GM23248 (cell line): ENCODE data around the gene CES2. TPM values are rescaled to one million over a fixed set of nuclear protein-coding genes. Genes with fewer than 3 reads are reported as not detected.

Source experiments
- DNase-seq: peaks from one replicate; pipeline ENCODE4 v3.0.0-alpha.2; 2015
- H2AFZ ChIP-seq: fragments of 200-600 bp; sonication (generic); 2 replicates; pipeline ENCODE4 v1.6.1; 2016; ENCODE audit warnings: antibody characterized with exemption
- H3F3A ChIP-seq: fragments of 200-600 bp; sonication (generic); 2 replicates; pipeline ENCODE4 v1.6.1; 2016; ENCODE audit warnings: mild to moderate bottlenecking, antibody characterized with exemption, mixed run types; ENCODE audit not compliant: insufficient read depth
- H3K27ac ChIP-seq: fragments of 200-600 bp; sonication (generic); 2 replicates; pipeline ENCODE4 v1.5.1; 2016; ENCODE audit warnings: mild to moderate bottlenecking
- H3K27me3 ChIP-seq: fragments of 200-600 bp; sonication (generic); replicated peaks from 2 replicates; pipeline ENCODE4 v1.6.1; 2016; ENCODE audit warnings: mild to moderate bottlenecking; ENCODE audit not compliant: insufficient read depth
- H3K36me3 ChIP-seq: fragments of 200-600 bp; sonication (generic); 2 replicates; pipeline ENCODE4 v1.6.1; 2016; ENCODE audit warnings: low read depth, mild to moderate bottlenecking
- H3K4me1 ChIP-seq: fragments of 200-600 bp; sonication (generic); 2 replicates; pipeline ENCODE4 v1.6.1; 2016; ENCODE audit warnings: mild to moderate bottlenecking; ENCODE audit not compliant: insufficient read depth
- H3K4me2 ChIP-seq: fragments of 200-600 bp; sonication (generic); one replicate; pipeline ENCODE4 v1.6.1; 2016; ENCODE audit warnings: mild to moderate bottlenecking; ENCODE audit not compliant: unreplicated experiment
- H3K4me3 ChIP-seq: fragments of 200-600 bp; sonication (generic); 2 replicates; pipeline ENCODE4 v1.5.1; 2016; ENCODE audit warnings: mild to moderate bottlenecking
- H3K79me2 ChIP-seq: fragments of 200-600 bp; sonication (generic); 2 replicates; pipeline ENCODE4 v1.6.1; 2016; ENCODE audit warnings: mild to moderate bottlenecking; ENCODE audit not compliant: insufficient read depth
- H3K9ac ChIP-seq: fragments of 200-600 bp; sonication (generic); 2 replicates; pipeline ENCODE4 v1.6.1; 2016; ENCODE audit warnings: mild to moderate bottlenecking
- H3K9me2 ChIP-seq: fragments of 200-600 bp; sonication (generic); 2 replicates; pipeline ENCODE4 v1.6.1; 2016; ENCODE audit warnings: mixed run types, mild to moderate bottlenecking, moderate library complexity; ENCODE audit not compliant: insufficient read depth
- H3K9me3 ChIP-seq: fragments of 200-600 bp; sonication (generic); one replicate; pipeline ENCODE4 v1.6.1; 2017; ENCODE audit warnings: low read depth
- H4K20me1 ChIP-seq: fragments of 200-600 bp; sonication (generic); 2 replicates; pipeline ENCODE4 v1.6.0; 2016; ENCODE audit not compliant: insufficient read depth
- EZH2 ChIP-seq: fragments of 200-600 bp; sonication (generic); IDR thresholded peaks from 2 replicates; pipeline ENCODE4 v1.6.1; 2018; ENCODE audit warnings: antibody characterized with exemption, mild to moderate bottlenecking; ENCODE audit not compliant: insufficient read depth, poor library complexity, severe bottlenecking
- EZH2phosphoT487 ChIP-seq: fragments of 200-600 bp; sonication (generic); IDR thresholded peaks from 2 replicates; pipeline ENCODE4 v1.6.1; 2018; ENCODE audit warnings: antibody characterized with exemption, moderate library complexity, mild to moderate bottlenecking, low read depth; ENCODE audit not compliant: insufficient read depth
- WGBS, 2 experiments: methylation state at CpG; one replicate each; pipeline ENCODE4 v1.1.6; 2015 to 2017; ENCODE audit warnings: low lambda C conversion rate in 2 of 2, low coverage in 1 of 2; ENCODE audit errors: missing lambda C conversion rate in 2 of 2; 5-methylcytosine and 5-hydroxymethylcytosine counted together
- in situ Hi-C: fragments of 300-500 bp; cut with MboI; formaldehyde crosslinking; loops from 2 replicates; pipeline ENCODE4 v1.15.0; 2020
- polyA plus RNA-seq: library from polyadenylated mRNA; unstranded; fragments of >200 nt; fragmentation: Nextera tagmentation; extraction: Ambion mirVana; gene quantifications from 2 replicates; pipeline ENCODE4 v1.2.1, GENCODE V29; 2016
- total RNA-seq: library from RNA; depleted of rRNA; stranded (reverse); fragments of >200 nt; shearing (Covaris generic); gene quantifications from 2 replicates; pipeline ENCODE4 v1.2.3, GENCODE V29; 2014

CES2 gene
- total and polyA plus RNA-seq, 2 experiments from 2014 or later = 32.3 to 37.6 TPM

DNA sequence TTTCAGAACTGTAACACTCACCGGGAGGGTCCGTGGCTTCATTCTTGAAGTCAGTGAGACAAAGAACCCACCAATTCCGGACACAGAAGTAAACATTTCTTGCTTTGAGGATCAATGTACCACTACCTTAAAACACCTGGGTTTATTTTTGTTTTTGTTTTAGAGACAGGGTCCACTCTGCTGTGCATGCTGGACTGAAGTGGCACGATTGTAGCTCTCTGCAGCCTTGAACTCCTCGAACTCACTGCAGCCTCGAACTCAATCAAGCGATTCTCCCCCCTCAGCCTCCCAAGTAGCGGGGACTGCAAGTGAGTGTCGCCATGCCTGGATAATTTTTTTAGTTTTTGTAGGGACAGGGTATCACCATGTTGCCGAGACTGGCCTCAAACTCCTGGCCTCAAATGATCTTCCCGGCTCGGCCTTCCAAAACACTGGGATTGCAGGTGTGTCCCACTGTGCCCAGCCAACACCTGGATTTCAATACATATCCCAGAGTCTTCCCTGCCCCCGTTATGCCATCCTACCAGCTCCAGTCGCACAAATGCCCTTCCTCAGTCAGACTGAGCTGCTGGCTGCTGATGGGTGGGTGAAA lies 40.1 kb downstream of the CES2 start:
- Histone ChIP-seq H3K27me3 (no peaks in the 10 kb centered on the region), H3F3A (peaks cover 18% of the 10 kb centered on the region; the same call in 1 of the 2 replicates)
- in situ Hi-C loops = no loop called here

DNA sequence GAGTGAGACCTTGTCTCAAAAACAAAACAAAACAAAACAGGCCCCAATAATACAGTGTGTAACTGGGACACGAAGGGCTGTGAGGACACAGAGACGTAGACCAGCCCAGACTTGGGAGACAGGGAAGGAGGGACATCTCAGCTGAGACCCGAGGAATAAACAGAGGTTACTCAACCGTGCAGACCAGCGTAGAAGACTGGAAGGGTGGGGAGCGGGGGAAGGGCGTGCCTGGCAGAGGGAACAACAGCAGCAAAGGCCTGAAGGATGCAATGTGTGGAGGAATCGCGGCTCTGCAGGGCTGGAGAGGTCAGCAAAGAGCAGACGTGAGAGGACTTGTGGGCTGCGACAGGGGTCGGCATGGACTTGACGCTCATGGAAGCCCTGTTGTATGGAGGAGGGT lies 41.4 kb downstream of the CES2 start:
- H3K4me2 ChIP-seq = no peak overlapping the region
- no peak for TF ChIP-seq EZH2phosphoT487
- no peak for TF ChIP-seq EZH2
- no peaks in the 10 kb centered on the region for H3K36me3 ChIP-seq
- H3K9ac ChIP-seq = no peak overlapping the region
- WGBS, 2 experiments = 54 to 58% methylated on average over 13 of the region's 13 CpGs
- no peaks in the 10 kb centered on the region for H3K9me3 ChIP-seq
- H3K4me1 ChIP-seq = peaks cover 9% of the 10 kb centered on the region
- H3K9me2 ChIP-seq = no peaks in the 10 kb centered on the region
- in situ Hi-C loops = no loop called here
- H3K79me2 ChIP-seq = no peaks in the 10 kb centered on the region
- no peak overlapping the region for H3K27ac ChIP-seq
- no peak overlapping the region for H3K4me3 ChIP-seq
- DNase-seq = no peak
- no peaks in the 10 kb centered on the region for H4K20me1 ChIP-seq
- H3K27me3 ChIP-seq = no peaks in the 10 kb centered on the region
- peaks cover 24% of the 10 kb centered on the region; the same call in 1 of the 2 replicates for H3F3A ChIP-seq
- no peak overlapping the region for H2AFZ ChIP-seq

More for the DNA sequence above, 40.1 kb downstream of the CES2 start:
- Histone ChIP-seq H3K9me2 (no peaks in the 10 kb centered on the region), H3K4me2 (no peak overlapping the region), H3K36me3 (no peaks in the 10 kb centered on the region), H2AFZ (no peak overlapping the region), H3K79me2 (no peaks in the 10 kb centered on the region), H3K27ac (no peak overlapping the region), H3K4me1 (peaks cover 17% of the 10 kb centered on the region), H3K4me3 (no peak overlapping the region), H3K9ac (no peak overlapping the region), H3K9me3 (no peaks in the 10 kb centered on the region), H4K20me1 (no peaks in the 10 kb centered on the region)
- 84 to 86% methylated on average over 14 of the region's 14 CpGs for WGBS, 2 experiments
- DNase-seq = no peak
- no peak for TF ChIP-seq EZH2phosphoT487
- TF ChIP-seq EZH2 = no peak

- H3K27me3 ChIP-seq = no peaks in the 10 kb centered on the region
- in situ Hi-C loops = no loop called here
- WGBS, 2 experiments = 27 to 30% methylated on average over 14 to 15 of the region's 15 CpGs
- TF ChIP-seq EZH2phosphoT487 (no peak), EZH2 (no peak)
- H3K4me3 ChIP-seq = no peak overlapping the region
- H3K79me2 ChIP-seq = no peaks in the 10 kb centered on the region
- no peaks in the 10 kb centered on the region for H3K9me3 ChIP-seq
- peak; percentile 92 for DNase-seq
- H3F3A ChIP-seq = peaks cover 24% of the 10 kb centered on the region; the same call in 1 of the 2 replicates
- peaks cover 9% of the 10 kb centered on the region for H3K4me1 ChIP-seq
- H3K9me2 ChIP-seq = no peaks in the 10 kb centered on the region
- no peak overlapping the region for H3K9ac ChIP-seq
- H3K36me3 ChIP-seq = no peaks in the 10 kb centered on the region
- no peaks in the 10 kb centered on the region for H4K20me1 ChIP-seq
- no peak overlapping the region for H2AFZ ChIP-seq
- no peak overlapping the region for H3K4me2 ChIP-seq
- no peak overlapping the region for H3K27ac ChIP-seq
These were observed 42.2 kb downstream of the CES2 start for GRCh38 chr16:66977341-66978113.

DNA sequence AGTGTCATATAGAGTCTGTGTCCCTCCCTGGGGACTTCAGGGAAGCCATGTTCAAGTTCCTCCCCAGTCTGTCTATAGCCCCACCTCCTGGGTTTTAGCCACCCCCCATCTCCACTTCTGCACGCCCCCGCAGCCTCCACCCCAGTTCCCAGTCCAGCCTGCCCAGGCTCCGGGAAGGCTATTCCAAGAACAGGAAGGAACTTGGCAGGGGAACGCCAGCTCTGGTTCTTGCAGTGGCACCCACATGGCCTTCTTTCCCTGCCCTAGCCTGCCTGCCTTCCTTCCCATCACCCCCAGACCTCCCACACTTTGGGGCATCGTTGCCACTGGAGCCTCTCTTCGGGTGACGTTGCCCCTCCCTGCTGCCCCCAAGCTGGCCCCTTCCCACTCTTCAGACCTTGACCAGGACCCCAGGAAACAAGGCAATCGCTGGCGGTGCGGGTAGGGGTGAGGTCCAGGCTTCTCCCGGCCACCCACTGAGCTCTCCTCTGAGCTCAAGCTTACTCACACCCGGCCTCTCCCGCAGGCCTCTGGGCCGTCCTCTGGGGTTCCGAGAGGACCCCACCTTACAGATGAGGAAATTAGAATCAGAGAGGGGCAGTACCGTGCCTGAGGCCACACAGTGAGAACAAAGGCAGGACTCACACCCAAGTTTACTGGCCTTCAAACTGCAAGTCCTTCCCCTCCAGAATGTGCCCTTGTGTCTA lies 43.8 kb downstream of the CES2 start:
- Histone ChIP-seq H3K4me2 (no peak overlapping the region), H3K27ac (no peak overlapping the region), H3K27me3 (no peaks in the 10 kb centered on the region), H3K4me3 (no peak overlapping the region), H3K9me3 (no peaks in the 10 kb centered on the region), H3K36me3 (no peaks in the 10 kb centered on the region), H3K4me1 (peaks cover 9% of the 10 kb centered on the region), H3K79me2 (no peaks in the 10 kb centered on the region), H3K9me2 (no peaks in the 10 kb centered on the region), H3F3A (peaks cover 24% of the 10 kb centered on the region; the same call in 1 of the 2 replicates), H2AFZ (peak overlapping the region; percentile 53), H3K9ac (no peak overlapping the region), H4K20me1 (no peaks in the 10 kb centered on the region)
- TF ChIP-seq EZH2phosphoT487 (no peak), EZH2 (no peak)
- peak; percentile 66 for DNase-seq
- WGBS, 2 experiments = 33% methylated on average over 16 of the region's 16 CpGs
- in situ Hi-C loops = no loop called here
